GM10248 (cell line): ENCODE results near the gene PRPF31.

Experiments
- CTCF ChIA-PET: fragments of 300-600 bp; sonication (Branson Sonifier 250); formaldehyde crosslinking; extraction: SDS; loops from one replicate; lab custom pipeline; 2021; ENCODE audit warnings: antibody characterized with exemption; lab: Yijun Ruan, JAX
- POLR2A ChIA-PET: fragments of 350-650 bp; sonication (Branson Sonifier 250); formaldehyde crosslinking; extraction: SDS; loops from one replicate; lab custom pipeline; 2020; ENCODE audit warnings: antibody characterized with exemption; lab: Yijun Ruan, JAX
- DNase-seq: peaks from one replicate; pipeline ENCODE4 v3.0.0; 2012; ENCODE audit errors: extremely low spot score
- CTCF ChIP-seq: IDR thresholded peaks from 2 replicates; pipeline ENCODE4 v1.5.1; 2012; ENCODE audit warnings: mild to moderate bottlenecking, low read depth; ENCODE audit errors: extremely low read depth, missing control alignments, control extremely low read depth

Gene PRPF31

GRCh38 chr19:54115109-54116063 lies at the start of gene PRPF31, which contains the start of gene TFPT:
Gene PRPF31 (plus strand): TSS chr19:54115754. CDS start chr19:54118279, 2,525 bp downstream.
Gene TFPT (minus strand): TSS chr19:54115657. CDS start chr19:54115269, 388 bp downstream.
- CTCF ChIA-PET: interaction anchor here (1.1 to 1.6 kb wide), 4 partner anchors 9 to 53 kb away, joined by 3 to 5 read pairs (median 4); partner anchors contain the start of genes CNOT3 and LENG1
- no peak for TF ChIP-seq CTCF
- DNase-seq: peak; percentile 97
- POLR2A ChIA-PET: interaction anchor here (1.0 to 1.9 kb wide), 2 partner anchors 22 to 74 kb away, joined by 4 to 10 read pairs; partner anchors contain the start of genes CNOT3 and MBOAT7

- no peak for DNase-seq
- ChIA-PET POLR2A (no interaction called here), CTCF (no interaction called here)
- TF ChIP-seq CTCF: no peak
These were observed 46.1 kb upstream of the PRPF31 start for GRCh38 chr19:54069470-54069869.

- POLR2A ChIA-PET: no interaction called here
- TF ChIP-seq CTCF: no peak
- no peak for DNase-seq
- CTCF ChIA-PET: no interaction called here
These were observed 41.7 kb upstream of the PRPF31 start for GRCh38 chr19:54073829-54074228.

GRCh38 chr19:54074851-54075250 lies 40.7 kb upstream of the PRPF31 start:
- ChIA-PET POLR2A (no interaction called here), CTCF (no interaction called here)
- DNase-seq: no peak
- no peak for TF ChIP-seq CTCF

GRCh38 chr19:54077334-54077733 lies 38.2 kb upstream of the PRPF31 start:
- DNase-seq: no peak
- POLR2A ChIA-PET: interaction anchor here (0.9 kb wide), 1 partner anchor 25 kb away, joined by 3 read pairs; no protein-coding TSS in a partner anchor
- TF ChIP-seq CTCF: no peak
- CTCF ChIA-PET: no interaction called here

GRCh38 chr19:54081032-54081431 lies 34.5 kb upstream of the PRPF31 start, which contains the start of gene TARM1:
Gene TARM1 (minus strand): TSS chr19:54081365. CDS start chr19:54081340, 25 bp downstream.
- POLR2A ChIA-PET: no interaction called here
- no peak for DNase-seq
- CTCF ChIA-PET: no interaction called here
- no peak for TF ChIP-seq CTCF
